ENCODE measurements around the gene SOX18.

- TF ChIP-seq YY1 (IDR thresholded peaks at IDR 0.05; ENCODE audit: insufficient read depth, insufficient read length) (no peak), ZNF274 (IDR thresholded peaks at IDR 0.05; ENCODE audit: low read depth, low read length) (no peak)
Measured at GRCh38 chr20:64044484-64045247, 4.8 kb downstream of the SOX18 start.

Measured in NT2/D1 (cell line).